Measurements from ENCODE around the gene SLC38A3.
"Not testable (repeated sequence)": the region's sequence is repeated elsewhere in the genome, so short reads cannot be mapped to it uniquely, and the experiment has no call there.

The SLC38A3 gene

GRCh38 chr3:50211930-50212329, 6.9 kb downstream of the SLC38A3 start:
- peak; percentile 67 for DNase-seq

- no peak for DNase-seq
These were observed 7.4 kb downstream of the SLC38A3 start for GRCh38 chr3:50212502-50212901.

GRCh38 chr3:50212971-50213370, 7.9 kb downstream of the SLC38A3 start:
- no peak for DNase-seq

- DNase-seq: no peak
These were observed 8.3 kb downstream of the SLC38A3 start for GRCh38 chr3:50213373-50213772.

DNA sequence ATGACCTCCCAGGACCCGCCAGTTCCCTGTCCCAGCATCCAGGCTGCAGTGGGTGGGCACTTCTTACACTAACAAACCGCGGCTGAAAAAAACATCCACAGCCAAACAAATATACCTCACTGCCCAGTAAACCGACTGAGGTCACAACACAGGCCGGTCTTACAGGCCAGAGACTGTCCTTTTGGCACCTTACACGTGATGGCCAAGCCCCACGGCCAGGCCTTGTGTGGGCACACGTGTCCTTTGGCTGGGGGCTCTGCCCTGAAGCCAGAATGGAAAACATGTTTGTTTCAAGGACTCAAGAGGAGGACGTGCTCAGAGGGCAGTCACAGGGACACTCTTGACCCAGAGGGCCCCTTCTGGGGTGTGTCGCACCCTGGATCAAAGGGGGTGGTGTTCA, 9.8 kb downstream of the SLC38A3 start:
- no peak for DNase-seq

DNA sequence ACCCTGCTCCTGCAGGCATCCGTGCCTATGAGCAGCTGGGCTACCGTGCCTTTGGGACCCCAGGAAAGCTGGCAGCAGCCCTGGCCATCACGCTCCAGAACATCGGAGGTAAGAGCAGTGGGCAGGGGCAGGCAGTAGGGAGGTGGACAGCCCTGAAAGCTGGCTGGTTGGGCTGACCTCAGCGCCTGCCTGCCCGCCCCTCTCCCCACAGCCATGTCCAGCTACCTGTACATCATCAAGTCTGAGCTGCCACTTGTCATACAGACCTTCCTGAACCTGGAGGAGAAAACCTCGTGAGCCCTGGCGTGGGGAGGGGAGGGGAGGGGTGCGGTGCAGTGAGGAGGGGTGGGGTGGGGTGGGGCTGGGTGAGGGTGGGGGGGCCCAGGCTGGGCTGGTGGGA, 10.5 kb downstream of the SLC38A3 start:
- DNase-seq: no peak

DNA sequence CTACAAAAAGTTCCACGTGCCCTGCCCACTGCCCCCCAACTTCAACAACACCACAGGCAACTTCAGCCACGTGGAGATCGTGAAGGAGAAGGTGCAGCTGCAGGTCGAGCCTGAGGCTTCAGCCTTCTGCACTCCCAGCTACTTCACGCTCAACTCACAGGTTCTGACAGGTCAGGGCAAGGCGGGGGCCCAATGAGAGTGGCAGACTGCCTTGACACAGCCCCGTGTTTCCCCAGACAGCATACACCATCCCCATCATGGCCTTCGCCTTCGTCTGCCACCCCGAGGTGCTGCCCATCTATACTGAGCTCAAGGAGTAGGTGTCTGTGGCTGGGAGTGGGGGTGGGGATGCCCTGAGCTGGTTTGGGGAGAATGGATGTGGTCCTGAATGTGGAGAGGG, 12.6 kb downstream of the SLC38A3 start:
- no peak for DNase-seq

DNA sequence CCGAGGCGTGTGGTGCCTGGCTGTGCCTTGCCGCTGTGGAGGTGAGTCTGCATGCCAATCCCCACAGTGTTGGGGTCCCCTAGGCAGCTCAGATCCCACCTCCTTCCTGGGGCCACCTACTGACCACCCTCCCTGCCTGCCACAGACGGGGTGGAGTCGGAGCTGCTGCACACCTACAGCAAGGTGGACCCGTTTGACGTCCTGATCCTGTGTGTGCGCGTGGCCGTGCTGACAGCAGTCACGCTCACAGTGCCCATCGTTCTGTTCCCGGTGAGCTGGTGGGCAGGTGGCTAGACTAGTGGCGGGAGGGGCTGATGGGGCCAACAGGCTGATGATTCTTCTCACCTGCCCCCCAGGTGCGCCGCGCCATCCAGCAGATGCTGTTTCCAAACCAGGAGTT, 13.4 kb downstream of the SLC38A3 start:
- DNase-seq: no peak

DNA sequence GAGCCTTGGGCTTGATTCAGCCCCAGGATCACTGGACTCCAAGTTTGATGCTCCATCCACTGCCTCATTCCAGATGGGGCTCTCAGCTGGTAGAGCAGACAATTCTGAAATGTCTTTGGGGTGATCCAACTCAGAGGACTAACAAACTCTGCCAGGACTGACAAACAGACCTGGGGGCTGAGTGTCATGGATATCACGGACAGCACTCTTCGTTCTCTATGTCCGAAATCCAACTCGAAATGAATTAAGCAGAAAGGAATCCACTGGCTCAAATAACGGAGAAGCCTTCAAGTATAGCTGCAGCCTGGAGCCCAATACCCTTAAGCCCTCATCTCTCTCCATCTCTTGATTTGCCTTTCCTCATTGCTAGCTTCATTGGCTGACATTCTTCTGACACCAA, 14.2 kb downstream of the SLC38A3 start:
- DNase-seq: no peak

- DNase-seq: no peak
These were observed 15.0 kb downstream of the SLC38A3 start for GRCh38 chr3:50220109-50220508.

DNA sequence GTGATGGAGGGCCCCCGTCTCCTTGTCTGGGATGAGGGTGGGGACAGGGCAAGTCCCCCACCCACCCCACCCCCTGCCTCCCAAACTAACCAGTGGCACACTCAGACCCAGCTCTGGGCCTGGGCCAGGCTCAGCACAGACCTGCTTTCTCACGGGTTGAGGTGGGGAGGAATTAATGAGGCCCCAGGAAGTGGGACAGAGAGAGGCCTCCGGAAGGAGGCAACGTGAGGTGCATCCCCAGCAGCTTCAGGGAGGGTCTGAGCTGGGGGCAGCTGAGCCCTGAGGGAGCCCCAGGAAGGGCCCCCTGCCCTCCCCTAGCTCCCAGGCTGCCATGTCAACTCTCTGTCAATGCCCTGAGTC, 16.0 kb downstream of the SLC38A3 start:
- DNase-seq: no peak

GRCh38 chr3:50221411-50222168, 16.5 kb downstream of the SLC38A3 start:
- no peak for DNase-seq

GRCh38 chr3:50222169-50222528, 17.1 kb downstream of the SLC38A3 start:
- no peak for DNase-seq

- no peak for DNase-seq
These were observed 19.6 kb downstream of the SLC38A3 start for GRCh38 chr3:50224639-50225038.

GRCh38 chr3:50226888-50227389, 21.9 kb downstream of the SLC38A3 start:
- DNase-seq: peak; percentile 27

DNA sequence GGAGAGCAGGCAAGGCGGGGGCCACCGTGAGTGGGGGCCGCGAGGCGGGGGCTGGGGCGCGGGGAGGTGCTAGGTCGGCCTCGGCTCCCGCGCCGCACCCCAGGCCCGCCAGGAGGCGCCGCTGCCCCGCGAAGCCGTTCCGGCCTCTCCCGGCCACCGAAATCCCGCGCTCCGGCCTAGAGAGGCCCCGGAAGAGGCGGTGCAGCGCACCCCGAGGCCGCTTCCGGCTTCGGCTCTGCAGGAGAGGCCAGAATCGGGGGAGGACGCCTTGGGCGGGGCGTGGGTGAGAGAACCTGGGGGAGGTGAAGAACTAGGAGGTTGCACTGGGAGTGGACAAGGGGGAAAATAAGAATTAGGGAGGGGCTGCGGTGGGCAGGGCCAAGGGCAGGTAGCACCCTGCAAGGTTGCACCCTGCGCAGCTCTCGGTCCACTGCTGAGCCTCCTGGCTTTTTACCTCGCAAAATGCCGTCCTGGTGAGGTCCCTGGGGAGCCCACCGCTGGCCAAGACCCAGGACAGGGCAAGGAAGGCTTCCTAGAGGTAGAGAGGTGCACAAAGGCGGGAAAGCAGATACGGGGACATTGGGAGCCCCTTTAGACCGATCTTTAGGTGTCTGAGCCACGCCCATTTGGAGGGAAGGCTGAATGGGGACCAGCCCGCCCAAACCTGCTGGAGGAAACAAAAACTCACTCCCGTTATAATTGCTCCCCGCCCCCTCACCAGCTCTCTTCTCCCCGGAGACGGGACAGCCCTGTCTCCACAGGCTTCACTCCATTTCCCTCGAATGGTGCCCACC, 22.5 kb downstream of the SLC38A3 start:
- peak; percentile 91 for DNase-seq

DNA sequence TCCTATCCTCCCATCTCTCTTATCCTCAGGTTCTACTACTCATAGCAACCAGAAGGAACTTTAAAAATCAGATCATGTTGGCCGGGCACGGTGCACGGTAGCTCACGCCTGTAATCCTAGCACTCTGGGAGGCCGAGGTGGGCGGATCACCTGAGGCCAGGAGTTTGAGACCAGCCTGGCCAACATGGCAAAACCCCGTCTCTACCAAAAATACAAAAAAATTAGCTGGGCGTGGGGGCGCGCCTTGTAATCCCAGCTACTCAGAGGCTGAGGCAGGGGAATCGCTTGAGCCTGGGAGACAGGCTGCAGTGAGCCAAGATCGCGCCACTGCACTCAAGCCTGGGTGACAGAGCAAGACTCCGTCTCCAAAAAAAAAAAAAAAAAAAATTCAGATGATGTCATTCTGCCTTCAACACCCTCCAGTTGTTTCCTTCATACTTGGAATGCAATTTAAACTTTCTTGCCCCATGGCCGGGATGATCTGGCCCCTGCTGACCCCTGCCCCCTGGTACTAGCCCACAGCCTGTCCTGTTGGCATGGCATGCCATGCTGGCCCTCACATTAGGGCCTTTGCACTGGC, 23.2 kb downstream of the SLC38A3 start:
- DNase-seq: not testable (repeated sequence)

DNA sequence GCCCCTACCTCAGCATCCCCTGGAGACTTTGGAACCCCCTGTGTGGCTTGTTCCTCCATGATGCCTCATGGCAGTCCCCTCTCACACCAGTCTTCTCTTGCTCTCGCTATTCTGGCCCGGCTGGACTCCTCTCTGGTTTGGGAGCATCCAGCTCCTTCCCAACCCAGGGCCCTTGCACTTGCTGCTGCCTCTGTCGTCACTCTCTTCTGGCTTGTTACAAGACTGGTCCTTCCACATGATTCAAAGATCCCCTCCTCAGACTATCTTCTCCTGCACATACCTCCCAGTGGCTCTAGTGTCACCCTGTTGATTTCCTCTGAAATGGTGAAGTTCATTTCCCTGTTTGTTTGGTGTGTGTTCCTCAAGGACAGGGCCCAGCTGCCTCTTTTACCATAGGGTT, 24.4 kb downstream of the SLC38A3 start:
- no peak for DNase-seq

DNA sequence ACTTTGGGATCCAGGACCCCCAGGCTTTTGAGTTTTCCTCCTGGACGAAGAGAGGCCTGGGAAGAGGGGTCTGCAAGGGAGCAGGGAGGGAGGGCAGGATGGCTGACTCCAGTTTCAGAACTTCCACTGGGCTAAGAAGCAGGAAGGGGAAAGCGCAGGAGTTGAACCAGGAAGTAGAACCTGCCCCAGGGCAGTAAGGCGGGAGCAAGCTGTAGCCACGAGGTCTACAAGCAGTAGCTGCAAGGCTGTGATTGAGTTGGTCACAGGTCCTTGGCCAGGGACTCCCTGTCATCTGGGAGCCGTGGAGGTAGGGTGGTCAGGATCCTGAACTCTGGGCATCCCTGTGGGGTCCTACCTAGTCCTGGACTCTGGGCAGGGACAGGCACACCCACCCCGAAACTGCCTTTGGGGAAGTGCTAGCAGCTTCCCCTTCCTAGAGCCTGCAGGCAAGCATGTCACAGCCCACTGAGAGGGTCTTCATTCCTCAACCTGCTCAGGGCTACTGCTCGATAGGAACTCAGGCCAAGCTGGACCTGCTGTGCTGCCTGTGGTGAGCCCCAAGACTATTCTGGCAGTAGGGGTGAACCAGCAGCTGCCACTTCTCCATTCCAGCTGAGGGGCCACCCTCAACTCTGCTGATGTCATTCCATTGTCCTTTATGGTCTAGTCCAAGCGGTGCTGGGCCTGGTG, 25.2 kb downstream of the SLC38A3 start:
- no peak for DNase-seq

DNA sequence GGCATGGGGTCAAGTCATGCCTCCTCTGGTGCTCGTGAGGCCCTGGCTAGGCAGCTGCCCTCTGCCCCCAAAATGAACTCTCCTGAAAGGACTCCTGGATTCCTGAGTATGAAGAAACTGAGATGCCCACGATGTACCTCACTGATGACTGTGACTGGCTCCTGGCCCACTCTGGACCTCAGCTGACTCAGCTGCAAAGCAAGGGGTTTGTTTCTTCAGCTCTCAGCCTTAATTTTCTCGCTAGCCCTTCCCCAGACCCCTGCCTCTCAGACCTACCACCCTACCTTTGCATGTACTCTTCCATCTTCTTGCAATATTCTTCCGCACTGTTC, 25.7 kb downstream of the SLC38A3 start:
- no peak for DNase-seq

GRCh38 chr3:50231581-50231980, 26.5 kb downstream of the SLC38A3 start:
- no peak for DNase-seq

DNA sequence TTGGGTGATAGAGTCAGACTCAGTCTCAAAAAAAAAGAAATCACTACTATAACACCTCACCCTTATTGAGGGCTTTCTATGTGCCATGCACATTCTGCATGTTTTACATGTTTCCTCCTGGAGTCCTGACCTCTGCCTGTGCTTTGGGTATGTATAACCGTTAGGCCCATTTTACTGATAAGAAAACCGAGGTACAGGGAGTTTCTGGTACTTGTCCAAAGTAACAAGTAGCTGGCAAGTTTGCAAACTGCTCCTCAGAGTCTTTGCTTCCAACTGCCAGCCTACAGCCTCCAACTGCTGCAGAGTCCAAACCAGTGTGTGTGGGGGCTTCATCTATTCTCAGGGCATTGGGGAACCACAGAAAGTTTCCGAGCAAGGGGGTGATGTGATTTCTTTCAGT, 27.2 kb downstream of the SLC38A3 start:
- DNase-seq: no peak

DNA sequence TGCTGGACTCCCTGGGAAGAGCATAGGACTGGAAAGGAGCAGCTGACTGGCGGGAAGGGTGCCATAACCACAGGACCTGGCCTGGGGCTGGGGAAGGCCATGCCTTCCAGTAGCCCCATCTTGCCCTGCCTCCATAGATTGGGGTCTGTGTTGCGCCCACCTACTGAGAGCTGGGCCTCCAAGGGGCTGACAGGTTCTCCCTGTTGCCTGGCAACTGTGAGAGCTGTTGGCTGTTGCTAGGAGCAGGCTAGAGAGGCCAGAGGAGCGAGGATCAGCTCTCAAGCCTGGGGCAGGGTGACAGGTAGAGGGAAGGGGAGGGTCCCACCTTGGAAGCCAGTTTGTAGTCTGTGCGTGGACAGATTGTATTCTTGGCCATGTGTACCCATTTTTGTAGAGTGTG, 28.1 kb downstream of the SLC38A3 start:
- no peak for DNase-seq

Measured in fibroblast of skin of abdomen (primary cell).